HCT116 (cell line): ENCODE measurements around the gene ALK. TPM values are rescaled to one million over a fixed set of nuclear protein-coding genes. Genes with fewer than 3 reads are reported as not detected.

ENCODE experiments used
- ATAC-seq: fragments of 200-7000 bp; cut with Tn5 transposase; 2 replicates; pipeline ENCODE4 v1.9.1; 2020; ENCODE audit warnings: mild to moderate bottlenecking, moderate library complexity
- BruUV-seq: library from RNA; stranded (reverse); fragments of 400-500 nt; replicated peaks from 2 replicates; lab custom pipeline; 2021; lab: Mats Ljungman, UMichigan
- CTCF ChIA-PET: fragments of 300-600 bp; sonication (Branson Sonifier 250); formaldehyde crosslinking; loops from one replicate; lab custom pipeline; 2021; ENCODE audit warnings: antibody characterized with exemption; lab: Charles Lee
- POLR2A ChIA-PET: fragments of 300-600, 350-600 bp; sonication (Branson Sonifier 250); formaldehyde crosslinking; loops from one replicate; lab custom pipeline; 2021; ENCODE audit warnings: antibody characterized with exemption; lab: Charles Lee
- RAD21 ChIA-PET, 2 experiments: fragments of 300-600 bp; sonication (Branson Sonifier 250); formaldehyde crosslinking; loops; one replicate each; lab custom pipeline; 2023; ENCODE audit warnings: low total read pairs in 2 of 2; ENCODE audit not compliant: uncharacterized antibody in 2 of 2, unreplicated experiment in 2 of 2, low non-redundant PET in 1 of 2; lab: Charles Lee
- DNase-seq: peaks from one replicate; pipeline ENCODE4 v3.0.0-alpha.2; 2010; ENCODE audit warnings: low read depth, low spot score
- H2AFZ ChIP-seq: fragments of 200-600 bp; shearing (Covaris generic), sonication (generic); 2 replicates; pipeline ENCODE4 v1.6.1; 2017; ENCODE audit warnings: low read depth, mixed run types, mixed read lengths, antibody characterized with exemption, low read length; ENCODE audit not compliant: poor library complexity, severe bottlenecking
- H3K27ac ChIP-seq: 2 replicates; pipeline ENCODE4 v1.5.1; 2012; ENCODE audit warnings: low read depth, low read length
- H3K27me3 ChIP-seq: fragments of 200-600 bp; sonication (generic); 2 replicates; pipeline ENCODE4 v1.6.1; 2016; ENCODE audit warnings: mixed run types, low read length, mixed read lengths; ENCODE audit not compliant: insufficient read depth
- H3K36me3 ChIP-seq, 2 experiments: fragments of 200-500 bp in 1 of 2; fragments of 200-600 bp in 1 of 2; sonication (Bioruptor generic) in 1 of 2; sonication (generic) in 1 of 2; 2 replicates each; pipeline versions ENCODE4 v1.5.1 to v1.6.1; 2014 to 2016; ENCODE audit warnings: low read length in 2 of 2, inconsistent platforms in 1 of 2, mixed read lengths in 1 of 2, mixed run types in 1 of 2; ENCODE audit not compliant: insufficient read depth in 2 of 2, control insufficient read depth in 1 of 2
- H3K4me1 ChIP-seq, 2 experiments: fragments of 200-600 bp in 1 of 2; sonication (generic) in 1 of 2; 2 replicates each; pipeline versions ENCODE4 v1.5.1 to v1.6.1; 2012 to 2017; ENCODE audit warnings: low read length in 2 of 2, inconsistent platforms in 1 of 2, mild to moderate bottlenecking in 1 of 2, mixed read lengths in 1 of 2, mixed run types in 1 of 2, moderate library complexity in 1 of 2; ENCODE audit not compliant: insufficient read depth in 2 of 2, control insufficient read depth in 1 of 2
- H3K4me2 ChIP-seq: fragments of 200-600 bp; sonication (generic); 2 replicates; pipeline ENCODE4 v1.6.1; 2017; ENCODE audit warnings: mixed run types, low read length, mixed read lengths
- H3K4me3 ChIP-seq, 2 experiments: fragments of 200-600 bp in 1 of 2; sonication (generic) in 1 of 2; replicated peaks in 1 of 2; 2 replicates each; pipeline ENCODE4 v1.5.1; 2011 to 2016; ENCODE audit warnings: low read length in 2 of 2, control low read depth in 1 of 2, low read depth in 1 of 2, mild to moderate bottlenecking in 1 of 2, mixed read lengths in 1 of 2, mixed run types in 1 of 2
- H3K79me2 ChIP-seq: fragments of 200-600 bp; sonication (generic); 2 replicates; pipeline ENCODE4 v1.6.1; 2017; ENCODE audit warnings: mild to moderate bottlenecking, mixed run types, low read length, moderate library complexity, mixed read lengths; ENCODE audit not compliant: insufficient read depth
- H3K9ac ChIP-seq: fragments of 200-600 bp; sonication (generic); 2 replicates; pipeline ENCODE4 v1.6.1; 2016; ENCODE audit warnings: low read length, mixed read lengths
- H3K9me2 ChIP-seq: fragments of 200-600 bp; sonication (generic), shearing (Covaris generic); 2 replicates; pipeline ENCODE4 v1.6.1; 2017; ENCODE audit warnings: mixed run types, mild to moderate bottlenecking, moderate library complexity; ENCODE audit not compliant: insufficient read depth
- H3K9me3 ChIP-seq, 2 experiments: fragments of 200-500 bp in 1 of 2; fragments of 200-600 bp in 1 of 2; sonication (Bioruptor generic) in 1 of 2; sonication (generic) in 1 of 2; 2 replicates each; pipeline ENCODE4 v1.6.1; 2014 to 2017; ENCODE audit warnings: low read length in 2 of 2, mixed read lengths in 2 of 2, inconsistent platforms in 1 of 2, low read depth in 1 of 2, mild to moderate bottlenecking in 1 of 2, mixed run types in 1 of 2, moderate library complexity in 1 of 2; ENCODE audit not compliant: control insufficient read depth in 1 of 2, insufficient read depth in 1 of 2
- H4K20me1 ChIP-seq: fragments of 200-600 bp; sonication (generic), shearing (Covaris generic); 2 replicates; pipeline ENCODE4 v1.6.1; 2017; ENCODE audit warnings: mixed run types, mild to moderate bottlenecking, moderate library complexity; ENCODE audit not compliant: insufficient read depth
- CEBPB ChIP-seq: IDR thresholded peaks from 2 replicates; pipeline ENCODE4 v1.6.1; 2012; ENCODE audit warnings: low read depth
- EZH2 ChIP-seq: fragments of 200-600 bp; sonication (generic); IDR thresholded peaks from 2 replicates; pipeline ENCODE4 v1.6.1; 2017; ENCODE audit warnings: antibody characterized with exemption, mixed run types
- MAX ChIP-seq: IDR thresholded peaks from 2 replicates; pipeline ENCODE4 v1.6.1; 2012
- RAD21 ChIP-seq: IDR thresholded peaks from 2 replicates; pipeline ENCODE4 v1.6.1; 2012; ENCODE audit warnings: low read depth, mild to moderate bottlenecking
- SIN3A ChIP-seq: IDR thresholded peaks from 2 replicates; pipeline ENCODE4 v1.6.1; 2012; ENCODE audit warnings: low read depth
- SP1 ChIP-seq: IDR thresholded peaks from 2 replicates; pipeline ENCODE4 v1.6.1; 2012; ENCODE audit warnings: low read depth
- SRF ChIP-seq: IDR thresholded peaks from 2 replicates; pipeline ENCODE4 v1.6.1; 2012; ENCODE audit warnings: low read depth
- TCF7L2 ChIP-seq: IDR thresholded peaks from 2 replicates; pipeline ENCODE4 v1.7.0; 2011; ENCODE audit warnings: borderline replicate concordance, inconsistent platforms; ENCODE audit not compliant: insufficient read depth, insufficient read length; ENCODE audit errors: extremely low read depth
- ZBTB33 ChIP-seq: IDR thresholded peaks from 2 replicates; pipeline ENCODE4 v1.6.1; 2011; ENCODE audit warnings: mild to moderate bottlenecking, low read length, moderate library complexity; ENCODE audit not compliant: insufficient replicate concordance; ENCODE audit errors: extremely low read depth
- ZNF274 ChIP-seq: fragments of 200-500 bp; sonication (Bioruptor generic); IDR thresholded peaks from 2 replicates; pipeline ENCODE4 v1.6.1; 2014; ENCODE audit warnings: mild to moderate bottlenecking, low read depth, low read length, inconsistent platforms
- intact Hi-C: fragments of 100-400 bp; cut with micrococcal nuclease; formaldehyde crosslinking; loops from 2 replicates; pipeline ENCODE4 v1.10.0; 2022
- total RNA-seq: library from RNA; stranded (reverse); gene quantifications from one replicate; pipeline ENCODE4 v1.2.1, GENCODE V29; 2021; ENCODE audit not compliant: unreplicated experiment

The ALK gene
- total RNA-seq, 1 experiment from 2014 or later: not detected

- intact Hi-C loops: no loop called here
- H3K27ac ChIP-seq: no peak overlapping the region
These were observed 262.2 kb downstream of the ALK start for GRCh38 chr2:29659178-29659577.

More at GRCh38 chr2:29659178-29659577, 262.2 kb downstream of the ALK start:
- TF ChIP-seq SIN3A: no peak
- TF ChIP-seq ZNF274: no peak
- TF ChIP-seq EZH2: no peak
- TF ChIP-seq TCF7L2: no peak
- no peak for TF ChIP-seq MAX
- TF ChIP-seq SP1: no peak
- no peak for TF ChIP-seq CEBPB
- TF ChIP-seq SRF: no peak
- TF ChIP-seq RAD21: no peak
- TF ChIP-seq ZBTB33: no peak
- H3K27me3 ChIP-seq: peaks cover 46% of the 10 kb centered on the region
- ChIA-PET POLR2A (no interaction called here), CTCF (no interaction called here), RAD21 (no interaction called here)
- H3K36me3 ChIP-seq: no peaks in the 10 kb centered on the region
- H3K9me2 ChIP-seq: no peaks in the 10 kb centered on the region
- no peaks in the 10 kb centered on the region for H4K20me1 ChIP-seq
- H3K4me2 ChIP-seq: no peak overlapping the region
- no peak overlapping the region for H3K4me3 ChIP-seq
- H3K9ac ChIP-seq: no peak overlapping the region
- H3K4me1 ChIP-seq: no peaks in the 10 kb centered on the region
- H3K79me2 ChIP-seq: no peaks in the 10 kb centered on the region
- no TSS peak for BruUV-seq
- no peak overlapping the region for H2AFZ ChIP-seq
- H3K9me3 ChIP-seq: no peaks in the 10 kb centered on the region
- ATAC-seq (no peak), DNase-seq (no peak)
